AG10803 (cell line): ENCODE data around the gene MED25.

Experiments
- DNase-seq: peaks from one replicate; pipeline ENCODE4 v3.0.0; 2010; ENCODE audit warnings: low read depth
- H3K4me3 ChIP-seq: 2 replicates; pipeline ENCODE4 v1.5.1; 2011; ENCODE audit warnings: mild to moderate bottlenecking, low read length, control low read depth
- CTCF ChIP-seq: conservative IDR thresholded peaks from 2 replicates; pipeline ENCODE4 v1.5.1; 2011; ENCODE audit warnings: mild to moderate bottlenecking, low read length, control low read depth, inconsistent platforms

MED25 gene

GRCh38 chr19:49863254-49863934 lies 45.3 kb downstream of the MED25 start:
- H3K4me3 ChIP-seq = no peak overlapping the region
- DNase-seq = no peak
- TF ChIP-seq CTCF = no peak

GRCh38 chr19:49863935-49864320 lies 45.8 kb downstream of the MED25 start:
- no peak for TF ChIP-seq CTCF
- DNase-seq = no peak
- no peak overlapping the region for H3K4me3 ChIP-seq

- no peak for DNase-seq
- H3K4me3 ChIP-seq = no peak overlapping the region
- TF ChIP-seq CTCF = no peak
Measured at GRCh38 chr19:49864890-49865289, 46.8 kb downstream of the MED25 start.

- TF ChIP-seq CTCF = no peak
- H3K4me3 ChIP-seq = peak within 1 kb of the TSS; percentile 85
- DNase-seq = peak; percentile 88
Measured at GRCh38 chr19:49866933-49867782, 49.1 kb downstream of the MED25 start, which contains the start of gene PNKP. Gene PNKP (minus strand): TSS chr19:49867576. CDS start chr19:49867204, 372 bp downstream.

GRCh38 chr19:49869009-49869483 lies 51.0 kb downstream of the MED25 start:
- no peak for TF ChIP-seq CTCF
- DNase-seq = no peak
- peak overlapping the region; percentile 57 for H3K4me3 ChIP-seq

- TF ChIP-seq CTCF = 0 out of 2 replicates have a peak, but pooled peaks have one; percentile 4
- peak; percentile 100 for DNase-seq
Measured at GRCh38 chr19:49869484-49870308, 51.6 kb downstream of the MED25 start.

More at GRCh38 chr19:49869484-49870308, 51.6 kb downstream of the MED25 start:
- peak overlapping the region; percentile 60 for H3K4me3 ChIP-seq
